GM12872 (cell line): ENCODE data around the gene PXMP2.

ENCODE experiments used
- CTCF ChIP-seq: IDR thresholded peaks from 3 replicates; pipeline ENCODE4 v1.5.1; 2011; ENCODE audit warnings: low read depth, mild to moderate bottlenecking, low read length, moderate library complexity; ENCODE audit not compliant: insufficient read depth

PXMP2 gene

GRCh38 chr12:132642846-132643835 lies 44.2 kb upstream of the PXMP2 start:
- TF ChIP-seq CTCF, result no peak

- no peak for TF ChIP-seq CTCF
These were observed 40.5 kb upstream of the PXMP2 start for GRCh38 chr12:132646850-132647249.

- TF ChIP-seq CTCF, result no peak
These were observed 39.5 kb upstream of the PXMP2 start for GRCh38 chr12:132647858-132648257.

- no peak for TF ChIP-seq CTCF
These were observed 38.7 kb upstream of the PXMP2 start for GRCh38 chr12:132648616-132649225.

- no peak for TF ChIP-seq CTCF
These were observed 38.0 kb upstream of the PXMP2 start for GRCh38 chr12:132649226-132649945.

- TF ChIP-seq CTCF, result no peak
These were observed 35.8 kb upstream of the PXMP2 start for GRCh38 chr12:132651444-132652100.
